ELR (cell line): ENCODE results near the gene DOP1A.

ENCODE experiments used
- DNase-seq: peaks from one replicate; pipeline ENCODE4 v3.0.0-alpha.2; 2015; ENCODE audit warnings: low read depth

The DOP1A gene

GRCh38 chr6:83198486-83199172, 131.2 kb downstream of the DOP1A start:
- DNase-seq: peak; percentile 86

GRCh38 chr6:83199173-83199862, 131.8 kb downstream of the DOP1A start:
- no peak for DNase-seq

- peak; percentile 94 for DNase-seq
Measured at GRCh38 chr6:83199863-83200225, 132.4 kb downstream of the DOP1A start.

- DNase-seq: no peak
Measured at GRCh38 chr6:83202031-83202430, 134.6 kb downstream of the DOP1A start.

DNA sequence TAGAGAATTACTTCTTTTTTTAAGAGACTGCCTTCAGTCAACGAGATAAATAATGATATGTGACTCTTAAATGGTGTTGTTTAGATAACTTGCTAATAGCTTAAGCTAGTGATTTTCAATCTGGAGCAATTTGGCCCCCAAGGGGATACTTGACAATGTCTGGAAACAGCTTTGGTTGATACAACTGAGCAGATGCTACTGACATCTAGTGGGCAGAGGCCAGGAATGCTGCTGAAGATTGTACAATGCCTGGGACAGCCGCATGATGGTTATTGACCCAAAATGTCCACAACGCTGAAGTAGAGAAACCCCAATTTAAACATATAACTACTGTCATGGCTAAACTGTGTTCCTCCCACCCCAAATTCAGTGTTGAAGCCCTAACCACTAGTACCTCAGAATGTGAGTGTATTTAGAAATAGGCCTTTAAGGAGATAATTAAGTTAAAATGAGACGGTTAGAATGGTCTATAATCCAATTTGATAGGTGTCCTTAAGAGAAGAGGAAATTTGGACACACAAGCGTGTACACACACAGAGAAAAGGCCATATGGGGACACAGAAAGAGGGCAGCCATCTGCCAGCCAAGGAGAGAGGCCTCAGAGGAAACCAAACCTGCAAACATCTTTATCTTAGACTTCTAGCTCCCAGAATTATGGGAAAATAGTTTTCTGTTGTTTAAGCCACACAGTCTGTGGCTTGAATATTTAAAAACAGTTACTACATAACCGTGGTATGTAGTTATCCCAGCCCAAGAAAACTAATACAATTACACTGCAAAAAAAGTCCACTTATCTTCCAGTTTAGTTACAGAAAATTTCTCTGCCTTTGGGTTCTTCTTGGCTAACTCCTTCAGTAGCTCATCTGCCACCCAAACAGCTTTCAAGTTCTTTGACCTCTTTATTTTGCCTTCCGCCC, 147.9 kb downstream of the DOP1A start:
- DNase-seq: peak; percentile 85

DNA sequence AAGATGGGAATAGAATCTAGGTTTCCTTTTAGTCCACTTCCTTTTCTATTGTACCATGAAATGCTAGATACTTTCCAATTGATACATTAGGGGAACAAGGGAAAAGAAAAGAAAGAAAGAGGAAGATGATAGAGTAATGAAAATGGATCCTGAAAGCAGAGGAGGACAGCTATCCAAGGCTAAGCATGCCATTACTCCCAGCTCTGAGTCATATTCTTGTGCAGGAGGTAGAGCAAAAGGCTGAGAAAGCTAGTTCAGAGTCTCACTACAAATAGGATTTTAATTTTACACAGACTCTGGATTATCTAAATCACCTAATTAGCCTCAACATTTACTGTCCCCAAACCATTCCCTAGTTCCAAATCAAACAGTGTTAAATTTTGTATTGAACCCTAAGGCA, 149.3 kb downstream of the DOP1A start:
- peak; percentile 27 for DNase-seq
